CD14-positive monocyte (primary cell): ENCODE data around the gene YPEL3. TPM values are rescaled to one million over a fixed set of nuclear protein-coding genes. Genes with fewer than 3 reads are reported as not detected.
"Not testable (repeated sequence)": the region's sequence is repeated elsewhere in the genome, so short reads cannot be mapped to it uniquely, and the experiment has no call there.

Experiments used
- DNase-seq, 3 donors: peaks; one replicate each; pipeline ENCODE4 v3.0.0-alpha.2; 2011 to 2022
- H2AFZ ChIP-seq: 2 replicates; pipeline ENCODE4 v1.6.0; 2012; ENCODE audit warnings: mild to moderate bottlenecking, low read depth, low read length, inconsistent platforms; ENCODE audit not compliant: insufficient read depth, poor library complexity, severe bottlenecking
- H3K27ac ChIP-seq, 2 donors: 1 replicate in 1 of 2; 2 replicates in 1 of 2; pipeline ENCODE4 v1.5.1; 2012 to 2013; ENCODE audit warnings: low read length in 2 of 2, control low read depth in 1 of 2, inconsistent platforms in 1 of 2, low read depth in 1 of 2, mild to moderate bottlenecking in 1 of 2
- H3K27me3 ChIP-seq, 2 donors: one replicate each; pipeline versions ENCODE4 v1.6.0 to v1.6.1; 2011 to 2013; ENCODE audit warnings: low read length in 2 of 2; ENCODE audit not compliant: control insufficient read depth in 2 of 2, insufficient read depth in 2 of 2
- H3K36me3 ChIP-seq, 2 donors: replicated peaks in 1 of 2; 1 replicate in 1 of 2; 2 replicates in 1 of 2; pipeline versions ENCODE4 v1.5.1 to v1.6.1; 2012 to 2013; ENCODE audit warnings: low read length in 2 of 2, control low read depth in 1 of 2, inconsistent platforms in 1 of 2, mild to moderate bottlenecking in 1 of 2; ENCODE audit not compliant: insufficient read depth in 2 of 2, control insufficient read depth in 1 of 2
- H3K4me1 ChIP-seq, 2 donors: 1 replicate in 1 of 2; 2 replicates in 1 of 2; pipeline versions ENCODE4 v1.5.1 to v1.6.1; 2012 to 2013; ENCODE audit warnings: low read length in 2 of 2, control low read depth in 1 of 2, inconsistent platforms in 1 of 2, mild to moderate bottlenecking in 1 of 2, moderate library complexity in 1 of 2; ENCODE audit not compliant: insufficient read depth in 2 of 2, control insufficient read depth in 1 of 2
- H3K4me2 ChIP-seq: replicated peaks from 2 replicates; pipeline ENCODE3; 2012; ENCODE audit warnings: low read length, moderate library complexity, mild to moderate bottlenecking; ENCODE audit not compliant: poor library complexity, severe bottlenecking; ENCODE audit errors: extremely low read depth
- H3K4me3 ChIP-seq, 3 experiments: fragments of 200-600 bp in 1 of 3; sonication (generic) in 1 of 3; replicated peaks in 1 of 3; 1 replicate in 2 of 3; 2 replicates in 1 of 3; pipeline ENCODE4 v1.5.1; 2011 to 2013; ENCODE audit warnings: low read length in 3 of 3, mild to moderate bottlenecking in 3 of 3, control low read depth in 2 of 3, low read depth in 2 of 3, inconsistent platforms in 1 of 3, moderate library complexity in 1 of 3
- H3K79me2 ChIP-seq: 2 replicates; pipeline ENCODE4 v1.6.0; 2012; ENCODE audit warnings: mild to moderate bottlenecking, control low read depth, inconsistent platforms, low read length, moderate library complexity; ENCODE audit not compliant: insufficient read depth
- H3K9ac ChIP-seq: 2 replicates; pipeline ENCODE4 v1.6.0; 2017; ENCODE audit warnings: low read length, mild to moderate bottlenecking; ENCODE audit not compliant: insufficient read depth, poor library complexity, severe bottlenecking
- H3K9me3 ChIP-seq, 2 donors: replicated peaks in 1 of 2; 1 replicate in 1 of 2; 2 replicates in 1 of 2; pipeline versions ENCODE4 v1.5.1 to v1.6.1; 2012 to 2013; ENCODE audit warnings: low read length in 2 of 2, control low read depth in 1 of 2; ENCODE audit not compliant: control insufficient read depth in 1 of 2, insufficient read depth in 1 of 2
- H4K20me1 ChIP-seq: 2 replicates; pipeline ENCODE4 v1.6.0; 2012; ENCODE audit warnings: mild to moderate bottlenecking, low read length, control low read depth, moderate library complexity; ENCODE audit not compliant: insufficient read depth
- H3K27ac Mint-ChIP-seq, 7 donors: one replicate each; pipeline ENCODE4 v1.8.0; 2020; ENCODE audit warnings: mild to moderate bottlenecking in 7 of 7, mixed read lengths in 7 of 7, moderate library complexity in 6 of 7, inconsistent platforms in 2 of 7
- H3K27me3 Mint-ChIP-seq, 3 donors: one replicate each; pipeline ENCODE4 v1.8.0; 2021 to 2022; ENCODE audit warnings: low read depth in 3 of 3, mild to moderate bottlenecking in 3 of 3, mixed read lengths in 3 of 3, moderate library complexity in 3 of 3, inconsistent platforms in 1 of 3
- H3K36me3 Mint-ChIP-seq, 2 donors: one replicate each; pipeline ENCODE4 v1.8.0; 2020; ENCODE audit warnings: mixed read lengths in 2 of 2, inconsistent platforms in 1 of 2, mild to moderate bottlenecking in 1 of 2
- H3K4me1 Mint-ChIP-seq: one replicate; pipeline ENCODE4 v1.8.0; 2020; ENCODE audit warnings: mild to moderate bottlenecking, mixed read lengths
- H3K4me3 Mint-ChIP-seq, 2 donors: one replicate each; pipeline ENCODE4 v1.8.0; 2020; ENCODE audit warnings: mild to moderate bottlenecking in 2 of 2, mixed read lengths in 2 of 2, moderate library complexity in 1 of 2
- H3K9me3 Mint-ChIP-seq, 7 donors: one replicate each; pipeline ENCODE4 v1.8.0; 2020 to 2022; ENCODE audit warnings: mixed read lengths in 7 of 7, mild to moderate bottlenecking in 6 of 7, moderate library complexity in 6 of 7, inconsistent platforms in 2 of 7
- WGBS: methylation state at CpG from one replicate; pipeline ENCODE4 v1.1.5; 2013; ENCODE audit warnings: missing lambda C conversion rate; ENCODE audit not compliant: insufficient coverage; 5-methylcytosine and 5-hydroxymethylcytosine counted together
- intact Hi-C, 2 donors: fragments of 100-400 bp; cut with micrococcal nuclease; formaldehyde crosslinking; loops; one replicate each; pipeline versions ENCODE4 v1.15.0 to v1.15.1; 2023
- polyA plus RNA-seq, 3 donors: library from polyadenylated mRNA; depleted of rRNA in 1 of 3; unstranded in 2 of 3; stranded (reverse) in 1 of 3; fragments of 300-500 nt in 2 of 3; fragments of >200 nt in 1 of 3; fragmentation: Illumina TruSeq in 2 of 3; gene quantifications; 1 replicate in 2 of 3; 2 replicates in 1 of 3; pipeline ENCODE4 v1.2.3, GENCODE V29; 2012 to 2021
- TF ChIP-seq, protein P1 (sequence below): fragments of 200-600 bp; IDR thresholded peaks from one replicate; pipeline ENCODE4 v1.8.0; 2022; ENCODE audit warnings: antibody characterized with exemption, mild to moderate bottlenecking

The YPEL3 gene
- polyA plus RNA-seq, 3 donors: 182 to 283 (median 235) TPM

- H3K4me1 ChIP-seq: peaks cover 3 to 4% of the 10 kb centered on the region in 2 donors
- peaks cover 1% of the 10 kb centered on the region for H3K79me2 ChIP-seq
- Mint-ChIP-seq H3K4me3 (no peak overlapping the region), H3K27me3 (peaks cover 0 to 5% (median 0%) of the 10 kb centered on the region in 3 donors), H3K9me3 (peaks cover 0 to 5% (median 0%) of the 10 kb centered on the region in 7 donors), H3K4me1 (peaks cover 14% of the 10 kb centered on the region), H3K36me3 (peaks cover 51 to 90% of the 10 kb centered on the region in 2 donors), H3K27ac (no peak overlapping the region)
- no peak overlapping the region for H3K27ac ChIP-seq
- peaks cover 38 to 65% of the 10 kb centered on the region in 2 donors for H3K36me3 ChIP-seq
- 98% methylated on average over 7 of the region's 16 CpGs for WGBS
- no peaks in the 10 kb centered on the region for H3K9me3 ChIP-seq
- no peak overlapping the region for H2AFZ ChIP-seq
- no peak overlapping the region for H3K9ac ChIP-seq
- TF ChIP-seq, protein P1, sequence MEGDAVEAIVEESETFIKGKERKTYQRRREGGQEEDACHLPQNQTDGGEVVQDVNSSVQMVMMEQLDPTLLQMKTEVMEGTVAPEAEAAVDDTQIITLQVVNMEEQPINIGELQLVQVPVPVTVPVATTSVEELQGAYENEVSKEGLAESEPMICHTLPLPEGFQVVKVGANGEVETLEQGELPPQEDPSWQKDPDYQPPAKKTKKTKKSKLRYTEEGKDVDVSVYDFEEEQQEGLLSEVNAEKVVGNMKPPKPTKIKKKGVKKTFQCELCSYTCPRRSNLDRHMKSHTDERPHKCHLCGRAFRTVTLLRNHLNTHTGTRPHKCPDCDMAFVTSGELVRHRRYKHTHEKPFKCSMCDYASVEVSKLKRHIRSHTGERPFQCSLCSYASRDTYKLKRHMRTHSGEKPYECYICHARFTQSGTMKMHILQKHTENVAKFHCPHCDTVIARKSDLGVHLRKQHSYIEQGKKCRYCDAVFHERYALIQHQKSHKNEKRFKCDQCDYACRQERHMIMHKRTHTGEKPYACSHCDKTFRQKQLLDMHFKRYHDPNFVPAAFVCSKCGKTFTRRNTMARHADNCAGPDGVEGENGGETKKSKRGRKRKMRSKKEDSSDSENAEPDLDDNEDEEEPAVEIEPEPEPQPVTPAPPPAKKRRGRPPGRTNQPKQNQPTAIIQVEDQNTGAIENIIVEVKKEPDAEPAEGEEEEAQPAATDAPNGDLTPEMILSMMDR: no peak
- intact Hi-C loops: no loop called here
- no peaks in the 10 kb centered on the region for H3K27me3 ChIP-seq
- DNase-seq: no peak
- no peak overlapping the region for H3K4me2 ChIP-seq
- no peak overlapping the region for H3K4me3 ChIP-seq
- no peaks in the 10 kb centered on the region for H4K20me1 ChIP-seq
These were observed 20.5 kb upstream of the YPEL3 start for GRCh38 chr16:30116291-30117207.

- Histone ChIP-seq H3K27ac (no peak overlapping the region), H3K27me3 (no peaks in the 10 kb centered on the region), H2AFZ (no peak overlapping the region), H3K4me2 (no peak overlapping the region), H3K79me2 (no peaks in the 10 kb centered on the region), H3K4me1 (no peaks in the 10 kb centered on the region), H3K4me3 (no peak overlapping the region), H3K9ac (no peak overlapping the region), H4K20me1 (no peaks in the 10 kb centered on the region), H3K9me3 (no peaks in the 10 kb centered on the region), H3K36me3 (peaks cover 41 to 79% of the 10 kb centered on the region in 2 donors)
- Mint-ChIP-seq H3K27me3 (peaks cover 0 to 3% (median 0%) of the 10 kb centered on the region in 3 donors), H3K9me3 (peaks cover 0 to 5% (median 0%) of the 10 kb centered on the region in 7 donors), H3K4me1 (peaks cover 7% of the 10 kb centered on the region), H3K4me3 (no peak overlapping the region), H3K36me3 (peaks cover 57 to 92% of the 10 kb centered on the region in 2 donors), H3K27ac (no peak overlapping the region)
- DNase-seq: no peak
- 94% methylated on average over 4 of the region's 7 CpGs for WGBS
- intact Hi-C loops: no loop called here
- TF ChIP-seq, protein P1: no peak
These were observed 19.2 kb upstream of the YPEL3 start for GRCh38 chr16:30115238-30115637.

DNA sequence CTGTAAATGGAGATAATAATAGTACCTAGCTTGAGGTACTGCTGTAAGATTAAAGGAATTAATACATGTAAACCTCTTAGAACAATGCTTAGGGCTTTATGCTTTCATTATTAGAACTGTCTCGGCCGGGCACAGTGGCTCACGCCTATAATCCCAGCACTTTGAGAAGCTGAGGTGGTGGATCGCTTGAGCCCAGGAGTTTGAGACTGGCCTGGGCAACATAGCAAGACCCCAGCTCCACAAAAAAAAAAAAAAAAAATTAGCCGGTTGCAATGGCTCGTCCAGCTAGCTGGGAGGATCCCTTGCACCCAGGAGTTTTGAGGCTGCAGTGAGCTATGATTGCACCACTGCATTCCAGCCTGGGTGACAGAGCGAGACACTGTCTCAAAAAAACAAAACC lies 18.8 kb upstream of the YPEL3 start:
- not testable (repeated sequence) for H3K9ac ChIP-seq, H3K4me3 Mint-ChIP-seq, DNase-seq

More for the DNA sequence above, 18.8 kb upstream of the YPEL3 start:
- H3K4me3 ChIP-seq, H3K79me2 ChIP-seq, H3K27ac Mint-ChIP-seq, H2AFZ ChIP-seq, H3K27me3 Mint-ChIP-seq, H3K4me2 ChIP-seq, H3K4me1 Mint-ChIP-seq, H3K27me3 ChIP-seq, H3K4me1 ChIP-seq, H3K9me3 Mint-ChIP-seq, intact Hi-C loops, H4K20me1 ChIP-seq, H3K27ac ChIP-seq, H3K9me3 ChIP-seq: not testable (repeated sequence)
- no CpG with 5 or more reads among the region's 7 CpGs for WGBS
- peaks cover 56 to 92% of the 10 kb centered on the region in 2 donors for H3K36me3 Mint-ChIP-seq
- peaks cover 41 to 75% of the 10 kb centered on the region in 2 donors for H3K36me3 ChIP-seq
